HL-60 (cell line): Measurements from ENCODE around the gene IBTK.

ENCODE experiments used
- GABPA ChIP-seq: IDR thresholded peaks from 2 replicates; pipeline ENCODE4 v1.6.1; 2012; ENCODE audit warnings: low read depth
- POLR2AphosphoS5 ChIP-seq: IDR thresholded peaks from 2 replicates; pipeline ENCODE4 v1.6.1; 2012; ENCODE audit warnings: low read depth
- TF ChIP-seq, protein P1 (sequence below): IDR thresholded peaks from one replicate; pipeline ENCODE4 v1.5.1; 2011; ENCODE audit warnings: low read length, control low read depth, inconsistent platforms; ENCODE audit not compliant: insufficient read depth
- TF ChIP-seq, protein P2 (sequence below): IDR thresholded peaks from 2 replicates; pipeline ENCODE4 v1.6.1; 2012; ENCODE audit warnings: low read depth; ENCODE audit not compliant: insufficient replicate concordance

DNA sequence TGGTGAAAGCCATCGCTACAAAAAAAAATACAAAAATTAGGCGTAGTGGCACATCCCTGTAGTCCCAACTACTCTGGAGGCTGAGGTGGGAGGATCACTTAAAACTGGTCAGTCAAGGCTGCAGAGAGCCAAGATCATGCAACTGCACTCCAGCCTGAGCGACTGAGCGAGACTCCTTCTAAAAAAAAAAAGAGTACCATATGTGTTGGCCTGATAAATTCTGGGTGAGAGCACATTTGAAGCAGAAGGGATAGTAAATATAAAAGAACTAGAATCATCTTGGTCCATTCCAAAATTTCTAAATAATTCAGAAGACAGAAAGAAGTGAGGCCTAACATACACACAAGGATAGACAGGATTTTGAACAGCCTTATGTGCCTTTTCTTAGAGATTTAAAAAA, 2.2 kb downstream of the IBTK start:
- TF ChIP-seq, protein P1, sequence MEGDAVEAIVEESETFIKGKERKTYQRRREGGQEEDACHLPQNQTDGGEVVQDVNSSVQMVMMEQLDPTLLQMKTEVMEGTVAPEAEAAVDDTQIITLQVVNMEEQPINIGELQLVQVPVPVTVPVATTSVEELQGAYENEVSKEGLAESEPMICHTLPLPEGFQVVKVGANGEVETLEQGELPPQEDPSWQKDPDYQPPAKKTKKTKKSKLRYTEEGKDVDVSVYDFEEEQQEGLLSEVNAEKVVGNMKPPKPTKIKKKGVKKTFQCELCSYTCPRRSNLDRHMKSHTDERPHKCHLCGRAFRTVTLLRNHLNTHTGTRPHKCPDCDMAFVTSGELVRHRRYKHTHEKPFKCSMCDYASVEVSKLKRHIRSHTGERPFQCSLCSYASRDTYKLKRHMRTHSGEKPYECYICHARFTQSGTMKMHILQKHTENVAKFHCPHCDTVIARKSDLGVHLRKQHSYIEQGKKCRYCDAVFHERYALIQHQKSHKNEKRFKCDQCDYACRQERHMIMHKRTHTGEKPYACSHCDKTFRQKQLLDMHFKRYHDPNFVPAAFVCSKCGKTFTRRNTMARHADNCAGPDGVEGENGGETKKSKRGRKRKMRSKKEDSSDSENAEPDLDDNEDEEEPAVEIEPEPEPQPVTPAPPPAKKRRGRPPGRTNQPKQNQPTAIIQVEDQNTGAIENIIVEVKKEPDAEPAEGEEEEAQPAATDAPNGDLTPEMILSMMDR, result no peak
- TF ChIP-seq POLR2AphosphoS5, result no peak
- TF ChIP-seq, protein P2, sequence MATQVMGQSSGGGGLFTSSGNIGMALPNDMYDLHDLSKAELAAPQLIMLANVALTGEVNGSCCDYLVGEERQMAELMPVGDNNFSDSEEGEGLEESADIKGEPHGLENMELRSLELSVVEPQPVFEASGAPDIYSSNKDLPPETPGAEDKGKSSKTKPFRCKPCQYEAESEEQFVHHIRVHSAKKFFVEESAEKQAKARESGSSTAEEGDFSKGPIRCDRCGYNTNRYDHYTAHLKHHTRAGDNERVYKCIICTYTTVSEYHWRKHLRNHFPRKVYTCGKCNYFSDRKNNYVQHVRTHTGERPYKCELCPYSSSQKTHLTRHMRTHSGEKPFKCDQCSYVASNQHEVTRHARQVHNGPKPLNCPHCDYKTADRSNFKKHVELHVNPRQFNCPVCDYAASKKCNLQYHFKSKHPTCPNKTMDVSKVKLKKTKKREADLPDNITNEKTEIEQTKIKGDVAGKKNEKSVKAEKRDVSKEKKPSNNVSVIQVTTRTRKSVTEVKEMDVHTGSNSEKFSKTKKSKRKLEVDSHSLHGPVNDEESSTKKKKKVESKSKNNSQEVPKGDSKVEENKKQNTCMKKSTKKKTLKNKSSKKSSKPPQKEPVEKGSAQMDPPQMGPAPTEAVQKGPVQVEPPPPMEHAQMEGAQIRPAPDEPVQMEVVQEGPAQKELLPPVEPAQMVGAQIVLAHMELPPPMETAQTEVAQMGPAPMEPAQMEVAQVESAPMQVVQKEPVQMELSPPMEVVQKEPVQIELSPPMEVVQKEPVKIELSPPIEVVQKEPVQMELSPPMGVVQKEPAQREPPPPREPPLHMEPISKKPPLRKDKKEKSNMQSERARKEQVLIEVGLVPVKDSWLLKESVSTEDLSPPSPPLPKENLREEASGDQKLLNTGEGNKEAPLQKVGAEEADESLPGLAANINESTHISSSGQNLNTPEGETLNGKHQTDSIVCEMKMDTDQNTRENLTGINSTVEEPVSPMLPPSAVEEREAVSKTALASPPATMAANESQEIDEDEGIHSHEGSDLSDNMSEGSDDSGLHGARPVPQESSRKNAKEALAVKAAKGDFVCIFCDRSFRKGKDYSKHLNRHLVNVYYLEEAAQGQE, result no peak
- TF ChIP-seq GABPA, result no peak
